ENCODE measurements around the gene CCDC91.
"Not testable (repeated sequence)": the region's sequence is repeated elsewhere in the genome, so short reads cannot be mapped to it uniquely, and the experiment has no call there.

CCDC91 gene

DNA sequence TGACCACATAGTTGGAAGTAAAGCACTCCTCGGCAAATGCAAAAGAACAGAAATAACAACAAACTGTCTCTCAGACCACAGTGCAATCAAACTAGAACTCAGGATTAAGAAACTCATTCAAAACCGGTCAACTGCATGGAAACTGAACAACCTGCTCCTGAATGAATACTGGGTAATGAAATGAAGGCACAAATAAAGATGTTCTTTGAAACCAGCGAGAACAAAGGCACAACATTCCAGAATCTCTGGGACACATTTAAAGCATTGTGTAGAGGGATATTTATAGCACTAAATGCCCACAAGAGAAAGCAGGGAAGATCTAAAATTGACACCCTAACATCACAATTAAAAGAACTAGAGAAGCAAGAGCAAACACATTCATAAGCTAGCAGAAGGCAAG lies 285.9 kb downstream of the CCDC91 start:
- DNase-seq: not testable (repeated sequence)

DNA sequence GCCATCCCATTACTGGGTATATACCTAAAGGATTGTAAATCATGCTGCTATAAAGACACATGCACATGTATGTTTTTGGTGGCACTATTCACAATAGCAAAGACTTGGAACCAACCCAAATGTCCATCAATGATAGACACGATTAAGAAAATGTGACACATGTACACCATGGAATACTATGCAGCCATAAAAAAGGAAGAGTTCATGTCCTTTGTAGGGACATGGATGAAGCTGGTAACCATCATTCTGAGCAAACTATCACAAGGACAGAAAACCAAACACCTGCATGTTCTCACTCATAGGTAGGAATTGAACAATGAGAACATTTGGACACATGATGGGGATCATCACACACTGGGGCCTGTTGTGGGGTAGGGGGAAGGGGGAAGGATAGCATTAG lies 288.8 kb downstream of the CCDC91 start:
- DNase-seq: not testable (repeated sequence)

DNA sequence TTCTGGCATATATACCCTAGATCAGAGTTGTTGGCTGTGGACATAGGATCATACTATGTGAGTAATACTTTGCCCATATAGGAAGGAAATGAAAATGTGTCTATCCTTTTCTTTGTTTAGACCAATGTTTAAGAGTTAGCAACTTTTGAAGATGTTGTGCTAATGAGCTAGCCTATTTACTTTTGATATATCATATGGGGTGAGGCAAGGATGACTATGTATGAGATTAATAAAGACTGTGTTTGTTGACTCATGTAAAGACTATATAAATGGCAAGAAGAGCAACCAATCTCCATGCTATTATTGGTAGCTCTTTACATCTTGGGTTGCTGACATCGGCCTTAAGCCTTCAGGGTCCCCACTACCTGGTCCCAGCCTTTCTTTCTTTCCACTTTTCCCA lies 289.4 kb downstream of the CCDC91 start:
- no peak for DNase-seq

DNA sequence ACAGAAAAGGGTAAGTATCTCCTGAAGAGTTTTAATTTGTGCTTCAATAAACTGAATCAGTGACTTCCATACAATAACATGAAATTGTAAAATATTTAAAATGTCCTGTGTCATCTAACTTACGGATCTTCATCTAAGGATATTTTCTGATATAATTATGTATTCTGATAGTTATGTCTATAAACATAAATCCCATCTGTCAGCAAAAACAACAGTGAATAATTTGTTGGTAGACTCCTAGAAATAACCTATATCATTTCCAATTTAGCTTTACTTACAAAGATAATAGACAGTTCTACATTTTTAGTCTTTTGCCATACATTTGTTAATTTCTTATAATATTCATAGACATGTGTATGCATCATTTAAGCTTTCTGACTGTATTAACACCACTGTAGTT lies 293.9 kb downstream of the CCDC91 start:
- DNase-seq: no peak

DNA sequence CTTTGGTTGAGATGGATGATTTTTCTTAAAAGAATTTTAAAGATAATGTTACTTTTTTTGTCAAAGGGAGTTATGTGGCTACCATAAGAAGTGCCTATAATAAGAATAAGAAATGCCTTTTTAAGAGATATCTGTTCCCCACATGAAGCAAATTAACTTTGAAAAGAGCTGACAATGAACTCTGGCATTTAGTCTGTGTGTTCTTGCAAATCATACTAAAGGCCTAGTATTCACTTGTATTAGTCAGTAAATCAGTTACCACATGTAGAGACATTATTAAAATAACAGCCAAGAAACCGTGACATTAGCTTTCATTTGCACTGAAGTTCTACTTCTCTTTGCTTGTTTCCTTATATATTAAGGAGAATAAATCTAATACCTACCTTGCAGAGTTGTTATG lies 296.3 kb downstream of the CCDC91 start:
- no peak for DNase-seq

DNA sequence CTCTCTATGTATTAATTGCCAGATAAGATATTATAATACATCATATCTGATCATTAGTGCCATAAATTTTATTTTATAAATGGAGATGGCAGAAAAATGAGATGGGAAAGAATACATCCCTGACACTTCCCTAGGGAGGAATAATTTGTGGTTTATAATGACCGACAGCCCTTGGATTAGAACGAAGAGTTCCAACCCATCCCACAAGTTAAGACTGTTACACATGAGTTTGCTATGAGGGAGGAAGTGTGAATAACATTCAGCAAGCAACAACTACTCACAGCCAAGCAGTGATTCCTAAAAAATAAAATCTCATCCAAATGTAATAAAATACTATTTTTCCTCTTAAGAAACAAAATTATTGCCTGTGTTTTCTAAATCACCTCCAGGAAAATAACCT lies 299.0 kb downstream of the CCDC91 start:
- no peak for DNase-seq

DNA sequence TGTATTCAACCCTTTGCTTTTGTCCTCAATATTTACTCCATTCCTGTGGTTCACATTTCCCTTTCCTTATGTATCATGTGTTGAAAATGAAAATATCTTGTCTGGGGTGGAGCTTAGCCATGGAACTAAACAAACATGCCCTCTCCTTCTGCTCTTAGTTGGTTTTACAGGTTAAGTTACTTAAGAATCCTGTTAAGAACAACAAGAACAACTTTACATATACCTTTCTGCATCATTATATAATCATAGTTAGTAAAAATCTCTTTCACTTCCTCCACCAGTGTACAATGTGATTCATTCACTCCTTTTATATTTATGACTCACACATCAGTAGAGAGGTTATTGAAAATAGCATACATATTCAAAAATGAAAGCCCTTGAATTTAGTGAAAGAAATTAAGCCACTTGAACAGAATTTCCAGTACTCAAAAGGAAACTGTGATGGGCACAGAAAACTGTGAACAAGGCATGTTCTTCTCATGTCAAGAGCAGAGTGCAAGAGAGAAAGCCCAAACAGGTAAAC lies 307.7 kb downstream of the CCDC91 start:
- DNase-seq: no peak

DNA sequence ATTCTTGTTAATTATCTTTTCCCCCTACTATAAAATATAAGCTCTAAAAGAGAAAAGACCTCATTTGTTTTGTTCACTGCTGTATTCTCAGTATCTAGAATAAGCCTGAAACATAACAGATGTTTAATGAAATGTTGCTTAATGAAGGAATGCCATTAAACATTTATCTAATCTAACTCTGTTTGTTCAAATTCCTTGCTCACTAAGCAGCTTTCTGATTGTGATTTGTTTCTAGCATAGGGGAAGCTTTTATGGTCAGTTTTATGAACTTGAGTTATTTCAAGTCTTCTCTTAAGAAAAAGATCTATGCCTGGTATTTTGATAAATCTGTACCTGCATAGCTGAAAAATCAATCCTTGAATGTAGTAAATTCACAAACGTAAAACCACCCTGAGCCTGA lies 308.6 kb downstream of the CCDC91 start:
- DNase-seq: no peak

DNA sequence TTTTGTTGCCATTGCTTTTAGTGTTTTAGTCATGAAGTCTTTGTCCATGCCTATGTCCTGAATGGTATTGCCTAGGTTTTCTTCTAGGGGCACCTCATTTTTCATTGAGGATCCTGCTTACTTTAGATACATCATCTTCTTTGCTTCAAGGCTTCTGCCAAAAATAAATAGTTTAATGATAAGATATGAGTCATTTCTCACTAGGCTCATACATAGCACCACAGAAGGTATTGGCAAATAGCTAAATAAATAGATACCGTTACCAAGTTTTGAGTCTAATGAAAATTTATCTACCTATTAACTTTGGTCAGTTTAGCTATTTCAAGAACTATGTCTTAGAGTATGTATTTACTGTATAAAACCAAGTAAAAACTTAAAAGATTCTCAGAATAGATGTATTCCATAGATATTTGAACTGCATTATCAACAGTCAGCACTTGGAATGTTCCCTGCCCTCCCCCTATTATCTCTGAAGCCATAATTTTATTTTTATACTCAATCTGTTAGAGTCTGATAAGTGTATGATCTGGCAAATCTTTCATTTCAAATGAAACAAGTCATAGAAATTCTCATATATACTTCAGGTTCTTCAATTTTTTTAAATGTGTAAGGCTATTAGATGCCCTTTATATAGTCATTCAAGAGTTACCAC lies 310.2 kb downstream of the CCDC91 start:
- no peak for DNase-seq

DNA sequence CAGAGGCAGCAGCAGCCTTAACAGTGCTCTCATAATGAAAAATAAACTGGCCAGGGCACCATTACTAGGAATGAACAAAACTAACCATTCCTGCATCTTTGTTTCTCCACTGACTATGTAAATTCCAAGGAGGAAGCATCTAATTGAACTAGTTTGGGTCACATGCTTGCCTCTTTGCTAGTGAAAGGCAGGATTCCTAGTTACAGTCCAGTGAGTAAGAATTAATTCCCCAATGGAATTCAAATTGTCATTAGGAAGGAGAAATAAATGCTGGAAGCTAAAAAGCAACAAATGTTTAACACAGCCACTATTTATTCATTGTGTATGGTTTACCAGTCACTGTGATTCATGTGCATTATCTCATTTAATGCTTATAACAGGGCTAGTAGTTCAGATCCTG lies 316.0 kb downstream of the CCDC91 start:
- no peak for DNase-seq

DNA sequence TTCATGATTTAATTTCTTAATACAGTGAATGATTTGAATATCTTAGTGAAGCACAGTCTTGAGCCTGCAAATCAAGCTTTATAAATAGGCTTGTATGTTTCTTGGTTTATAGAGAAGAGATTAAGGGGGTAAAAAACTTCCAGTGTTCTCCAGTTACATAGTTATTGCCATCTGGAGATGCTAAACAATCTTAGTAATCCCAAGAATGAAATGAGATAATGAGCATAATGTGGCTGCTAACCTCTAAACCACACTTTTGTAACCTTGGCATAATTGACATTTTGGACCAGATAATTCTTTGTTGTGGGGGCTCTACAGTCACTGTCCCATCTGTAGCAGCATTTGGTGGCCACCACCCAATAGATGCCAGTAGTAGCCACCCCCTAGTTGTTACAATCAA lies 316.8 kb downstream of the CCDC91 start:
- DNase-seq: no peak

DNA sequence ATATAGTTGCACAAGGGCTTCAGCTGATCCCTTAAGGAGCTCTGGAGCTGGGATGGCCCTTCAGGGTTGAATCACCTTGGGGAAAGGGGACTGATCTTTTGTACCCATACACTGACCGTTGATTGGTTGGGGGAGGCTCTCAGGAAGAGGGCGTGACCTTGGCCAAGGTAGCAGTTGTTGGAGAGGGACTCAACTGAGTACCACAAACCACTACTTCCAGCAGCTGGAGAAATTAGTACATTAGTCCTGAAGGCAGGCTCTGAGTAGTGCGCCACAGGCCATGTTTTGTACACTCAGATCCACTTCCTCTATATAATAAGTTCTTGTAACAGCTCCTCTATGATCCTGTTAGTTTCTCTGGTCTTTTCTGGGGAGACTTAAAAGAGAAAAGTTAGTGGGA lies 317.6 kb downstream of the CCDC91 start:
- no peak for DNase-seq

DNA sequence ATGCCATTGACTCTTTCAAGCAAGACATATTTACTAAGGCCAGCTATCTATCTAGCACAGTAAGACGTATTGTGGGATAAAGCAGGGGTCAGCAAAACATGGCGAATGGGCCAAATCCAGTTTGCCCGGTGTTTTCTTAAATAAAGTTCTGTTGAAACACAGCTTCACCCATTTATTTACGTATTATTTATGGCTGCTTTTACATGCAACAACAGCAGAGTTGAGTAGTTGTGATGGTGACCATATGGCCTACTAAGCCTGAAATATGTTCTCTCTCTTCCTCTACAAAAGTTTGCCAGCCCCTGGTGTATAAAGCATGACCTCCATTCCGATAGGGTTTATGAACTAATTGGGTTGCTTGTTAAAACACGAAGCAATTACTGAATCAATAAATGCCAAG lies 322.1 kb downstream of the CCDC91 start:
- no peak for DNase-seq

DNA sequence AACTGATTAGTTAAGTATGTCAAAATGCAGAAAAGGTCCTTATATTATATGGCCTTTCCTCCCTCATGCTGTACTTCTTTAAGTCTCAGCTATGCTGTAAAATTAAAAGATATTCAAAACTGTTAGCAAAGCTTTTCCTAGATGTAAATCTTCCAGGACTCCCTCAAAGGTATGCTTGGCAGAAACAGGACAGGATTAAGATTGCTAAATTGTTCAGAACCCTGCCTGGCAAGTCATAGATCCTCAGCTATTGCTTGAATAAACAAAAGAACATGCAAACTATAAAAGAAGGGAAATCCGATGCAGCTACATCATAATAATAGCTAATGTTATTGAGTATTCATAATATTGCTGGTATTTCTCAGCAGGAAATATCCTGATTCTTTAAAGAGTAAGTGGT lies 322.6 kb downstream of the CCDC91 start:
- DNase-seq: no peak

DNA sequence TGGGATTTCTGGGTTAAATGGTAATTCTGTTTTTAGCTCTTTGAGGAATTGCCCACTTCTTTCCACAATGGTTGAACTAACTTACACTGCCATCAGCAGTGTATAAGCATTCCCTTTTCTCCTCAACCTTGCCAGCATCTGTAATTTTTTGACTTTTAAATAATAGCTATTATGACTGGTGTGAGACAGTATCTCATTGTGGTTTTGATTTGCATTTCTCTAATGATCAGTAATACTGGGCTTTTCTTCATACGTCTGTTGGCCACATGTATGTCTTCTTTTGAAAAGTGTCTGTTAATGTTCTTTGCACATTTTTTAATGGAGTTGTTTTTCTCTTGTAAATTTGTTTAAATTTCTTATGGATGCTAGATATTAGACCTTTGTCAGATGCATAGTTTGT lies 323.7 kb downstream of the CCDC91 start:
- DNase-seq: no peak

DNA sequence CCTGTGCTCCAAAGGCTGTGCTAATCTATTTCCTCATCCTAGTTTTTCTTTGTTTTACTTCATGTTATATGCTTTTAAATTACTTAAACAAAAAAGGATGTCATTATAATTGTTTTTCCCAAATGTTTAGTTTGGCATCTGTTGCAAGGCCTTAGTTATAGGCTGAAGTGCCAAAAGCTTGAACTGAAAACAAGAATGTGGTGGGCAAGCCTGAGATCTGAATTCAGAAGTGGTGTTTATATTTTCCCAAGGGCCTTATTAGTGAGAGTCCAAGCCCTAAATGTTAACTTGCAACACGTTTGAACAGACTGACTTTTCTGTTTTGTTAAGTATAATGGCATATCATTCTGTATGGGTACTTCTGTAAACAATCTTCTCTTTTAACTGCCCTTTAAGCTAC lies 326.8 kb downstream of the CCDC91 start:
- DNase-seq: no peak

DNA sequence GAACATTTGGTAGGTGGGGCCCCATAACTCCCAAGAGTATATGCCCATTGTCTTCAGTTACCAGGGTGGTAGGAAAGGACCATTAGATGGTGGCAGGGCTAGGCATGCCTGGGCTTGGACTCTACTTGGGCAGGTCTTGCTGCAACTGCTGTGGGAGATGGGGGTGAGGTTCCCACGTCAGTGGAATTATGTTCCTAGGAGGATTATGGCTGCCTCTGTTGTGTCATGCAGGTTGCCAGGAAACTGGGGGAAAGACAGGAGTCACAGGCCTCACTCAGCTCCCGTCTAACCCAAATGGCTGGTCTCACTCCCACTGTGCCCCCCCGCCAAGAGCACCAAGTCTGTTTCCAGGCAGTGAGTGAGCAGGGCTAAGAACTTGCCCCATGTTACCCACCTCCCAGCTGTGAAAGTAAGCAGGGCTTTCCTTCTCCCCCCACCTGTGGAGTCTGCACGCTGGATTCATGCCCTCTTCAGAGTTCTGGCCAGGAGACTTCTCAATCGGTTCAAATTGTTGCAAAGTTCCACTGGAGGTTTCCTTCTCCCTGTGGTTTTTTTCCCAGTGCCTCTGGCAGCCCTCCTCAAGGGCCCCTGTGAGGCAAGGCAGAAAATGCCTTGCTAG lies 337.5 kb downstream of the CCDC91 start:
- DNase-seq: no peak

DNA sequence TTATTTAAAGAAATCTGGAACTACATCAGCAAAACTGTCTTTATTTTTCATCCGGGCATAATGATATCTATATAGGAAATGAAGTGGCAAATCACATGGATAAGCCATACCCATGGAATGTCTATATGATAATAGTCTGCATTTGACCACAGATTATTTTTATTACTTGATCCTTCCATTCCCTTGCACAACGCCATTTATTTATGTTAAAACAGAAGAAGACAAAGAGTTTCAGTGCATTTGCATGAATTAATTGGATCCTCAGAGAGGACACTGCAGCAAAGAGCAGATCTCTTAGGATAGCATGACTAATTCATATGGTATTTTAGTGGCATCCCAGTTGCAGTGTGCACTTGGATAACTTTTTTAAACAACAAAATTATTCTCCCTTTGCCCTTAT lies 345.0 kb downstream of the CCDC91 start:
- no peak for DNase-seq

DNA sequence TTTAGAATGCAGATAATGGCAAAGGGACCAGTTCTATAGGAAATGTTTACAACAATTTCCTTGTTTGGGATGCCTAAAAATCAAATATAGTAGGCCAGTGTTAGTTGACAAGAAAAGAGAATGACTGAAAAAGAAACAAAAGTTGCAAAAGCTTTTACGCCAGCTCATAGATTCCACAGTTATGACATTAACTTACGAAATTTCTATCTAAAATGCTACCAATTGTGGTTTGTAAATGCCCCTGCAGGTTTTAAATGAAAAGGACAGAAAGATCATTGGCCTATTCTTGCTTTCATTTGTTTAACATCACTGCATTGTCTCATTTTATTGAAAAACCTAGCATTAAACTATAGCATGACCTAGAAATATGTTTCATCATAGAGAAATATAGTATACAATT lies 345.8 kb downstream of the CCDC91 start:
- no peak for DNase-seq

DNA sequence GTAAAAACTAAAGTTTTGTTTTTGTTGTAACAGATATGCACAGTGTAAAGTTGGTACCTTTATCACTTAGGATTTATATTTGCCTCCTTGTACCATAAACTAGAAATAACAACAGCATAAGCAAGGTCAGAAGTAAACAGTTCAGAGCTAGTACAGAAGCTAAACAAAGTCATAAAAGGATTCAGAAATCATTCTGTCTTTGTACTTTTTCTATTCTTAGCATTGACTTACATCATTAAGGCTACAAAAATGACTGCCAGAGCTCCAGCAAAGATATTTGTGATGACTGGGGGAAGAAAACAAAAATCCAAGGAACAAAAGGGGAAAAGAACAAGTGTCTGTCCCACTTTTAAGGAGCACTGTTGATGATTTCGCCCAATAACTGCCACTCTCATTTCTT lies 347.2 kb downstream of the CCDC91 start:
- DNase-seq: no peak

DNA sequence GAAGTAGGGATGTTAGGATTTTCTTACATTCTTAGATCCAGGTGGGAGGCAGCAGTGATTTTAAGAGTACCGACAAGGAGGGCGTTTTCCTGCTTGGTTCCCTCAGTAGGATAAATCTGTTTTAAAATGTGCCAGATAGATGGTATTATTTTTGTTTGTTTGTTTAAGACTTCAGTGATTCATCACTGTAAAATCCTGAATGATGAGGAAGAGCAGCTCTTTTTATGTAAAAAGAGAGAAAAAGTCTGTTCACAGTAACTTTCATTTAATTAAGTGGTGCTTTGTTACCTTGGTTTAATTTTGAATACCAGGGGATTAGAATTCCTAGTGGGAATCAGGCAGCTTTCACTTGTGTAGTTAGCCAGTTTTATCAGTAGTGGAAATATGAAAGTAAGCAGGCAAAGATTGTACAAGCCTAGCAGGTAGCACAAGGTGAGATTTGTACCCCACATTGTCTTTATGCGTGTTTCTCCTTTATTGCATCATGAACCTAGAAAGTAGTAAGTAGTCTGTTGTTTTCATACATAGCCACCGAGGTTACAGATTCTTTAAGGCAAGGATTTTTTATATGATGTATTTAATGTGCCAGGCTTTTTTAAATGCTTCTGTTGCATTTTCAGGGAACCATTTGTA lies 349.6 kb downstream of the CCDC91 start:
- no peak for DNase-seq

DNA sequence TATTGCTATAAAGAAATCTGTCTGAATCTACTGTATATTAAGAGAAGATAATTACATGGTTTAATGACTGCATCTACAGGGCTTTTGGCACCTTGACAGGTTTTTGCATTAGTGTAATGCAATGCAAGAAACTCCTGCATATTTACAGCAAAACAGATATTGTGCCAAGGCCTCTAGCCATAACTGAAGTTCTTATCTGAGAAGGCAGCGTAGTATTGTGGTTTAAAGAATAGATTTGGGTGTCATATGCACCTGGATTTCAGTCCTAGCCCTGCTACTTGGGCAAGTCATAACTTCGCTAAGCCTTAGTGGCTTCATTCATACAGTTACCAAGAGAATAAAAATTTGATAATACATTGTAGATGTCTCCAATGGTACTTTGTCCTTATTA lies 350.1 kb downstream of the CCDC91 start:
- DNase-seq: no peak

DNA sequence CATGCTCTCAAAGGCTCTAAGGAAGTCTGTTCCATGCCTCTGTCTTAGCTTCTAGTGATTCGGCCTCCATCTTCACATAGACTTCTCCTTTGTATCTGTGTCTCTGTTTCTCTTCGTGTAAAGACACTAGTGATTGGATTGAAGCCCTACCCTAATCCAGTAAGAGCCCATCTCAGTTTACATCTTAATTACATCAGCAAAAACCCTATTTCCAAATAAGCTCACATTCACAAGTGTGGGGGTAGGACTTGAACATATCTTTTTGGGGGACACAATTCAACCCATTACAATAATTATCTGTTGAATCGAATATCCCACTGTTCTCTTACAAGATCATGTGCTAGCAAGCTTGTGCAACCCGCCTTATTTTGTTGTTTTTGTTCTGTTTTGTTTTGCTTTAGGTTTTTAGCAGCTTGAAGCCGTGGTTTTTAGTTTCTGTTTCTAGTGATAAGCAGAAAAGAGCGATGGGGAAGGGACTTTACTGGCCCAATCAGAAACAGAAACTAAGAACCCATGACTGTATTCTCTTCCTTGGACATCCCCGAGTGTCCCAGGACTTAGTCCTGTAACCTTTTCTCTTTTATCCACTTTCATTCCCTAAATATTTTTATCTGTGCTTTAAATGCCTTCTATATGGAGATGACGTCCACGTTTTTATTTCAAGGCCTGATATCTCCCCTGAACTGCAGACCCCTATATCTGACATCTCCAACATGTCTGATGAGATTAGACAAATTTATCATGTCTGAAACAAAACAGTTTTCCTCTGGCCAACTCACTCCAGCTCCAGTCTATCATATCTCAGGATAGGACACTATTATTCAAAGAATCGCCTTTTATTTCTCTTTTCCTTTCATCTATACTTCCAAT lies 353.0 kb downstream of the CCDC91 start:
- DNase-seq: no peak

Measured in NCI-H1436 (cell line).